Ramos (cell line): ENCODE measurements around the gene MAP3K3.
"Not testable (repeated sequence)": the region's sequence is repeated elsewhere in the genome, so short reads cannot be mapped to it uniquely, and the experiment has no call there.

Experiments used
- in situ Hi-C: fragments of 300-500 bp; cut with MboI; formaldehyde crosslinking; loops from one replicate; pipeline ENCODE4 v1.14.3; 2022; ENCODE audit warnings: low sequenced_read_pairs; ENCODE audit not compliant: unreplicated experiment

The MAP3K3 gene

DNA sequence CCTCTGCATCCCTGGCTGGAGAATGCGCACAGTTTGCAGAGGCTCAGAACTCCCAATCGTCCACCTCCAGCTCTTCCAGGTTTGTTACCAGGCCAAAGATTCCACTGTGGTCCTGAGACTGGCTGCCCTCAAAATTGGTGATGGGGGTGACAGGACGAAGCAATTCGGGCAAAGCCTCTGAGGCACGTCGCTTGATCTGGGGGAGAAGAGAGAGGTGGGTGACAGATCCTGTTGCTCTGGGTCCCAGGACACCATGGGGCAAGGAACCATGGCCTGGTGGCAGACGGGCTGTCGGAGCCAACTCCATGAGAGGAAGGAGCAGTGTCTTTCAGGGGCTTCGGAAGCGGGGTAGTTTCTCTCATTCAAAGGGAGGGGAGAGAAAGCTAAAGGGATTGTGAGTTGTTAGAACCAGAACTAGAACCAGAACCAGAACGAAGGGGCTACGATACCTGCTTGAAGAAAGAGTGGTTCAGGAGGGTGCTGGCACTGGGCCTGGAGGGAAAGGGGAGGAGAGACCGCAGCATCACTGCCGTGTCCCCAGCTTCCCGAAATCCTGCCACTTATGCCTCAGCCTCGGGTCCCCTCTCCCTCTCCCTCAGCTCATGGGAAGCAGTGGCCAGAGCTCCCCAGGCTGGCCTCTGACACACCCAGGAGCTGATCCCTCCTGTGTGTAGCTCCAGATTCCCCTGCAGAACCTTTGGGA lies 81.5 kb downstream of the MAP3K3 start:
- in situ Hi-C loops = no loop called here

GRCh38 chr17:63704259-63704576 lies 82.0 kb downstream of the MAP3K3 start:
- in situ Hi-C loops = no loop called here

DNA sequence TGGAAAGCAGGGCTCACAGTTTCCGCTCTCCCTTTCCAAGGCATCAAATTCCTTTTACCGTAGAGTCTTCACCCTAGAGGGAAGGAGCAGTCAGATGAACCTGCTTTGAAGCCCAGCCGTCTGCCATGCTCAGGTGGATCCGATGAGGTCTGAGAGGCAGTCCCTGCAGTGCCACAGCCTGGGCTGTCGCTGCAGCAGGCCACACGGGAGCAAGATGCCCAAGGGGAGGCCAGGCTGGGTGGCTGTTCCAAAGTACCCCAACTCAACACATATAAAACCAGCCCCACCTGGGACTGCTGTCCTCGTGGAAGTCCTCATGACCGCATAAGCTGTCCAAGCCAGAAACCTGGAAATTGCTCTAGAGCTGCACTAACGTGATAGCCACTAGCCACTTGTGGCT lies 82.6 kb downstream of the MAP3K3 start:
- in situ Hi-C loops = no loop called here

GRCh38 chr17:63705657-63706056 lies 83.4 kb downstream of the MAP3K3 start:
- in situ Hi-C loops = no loop called here

DNA sequence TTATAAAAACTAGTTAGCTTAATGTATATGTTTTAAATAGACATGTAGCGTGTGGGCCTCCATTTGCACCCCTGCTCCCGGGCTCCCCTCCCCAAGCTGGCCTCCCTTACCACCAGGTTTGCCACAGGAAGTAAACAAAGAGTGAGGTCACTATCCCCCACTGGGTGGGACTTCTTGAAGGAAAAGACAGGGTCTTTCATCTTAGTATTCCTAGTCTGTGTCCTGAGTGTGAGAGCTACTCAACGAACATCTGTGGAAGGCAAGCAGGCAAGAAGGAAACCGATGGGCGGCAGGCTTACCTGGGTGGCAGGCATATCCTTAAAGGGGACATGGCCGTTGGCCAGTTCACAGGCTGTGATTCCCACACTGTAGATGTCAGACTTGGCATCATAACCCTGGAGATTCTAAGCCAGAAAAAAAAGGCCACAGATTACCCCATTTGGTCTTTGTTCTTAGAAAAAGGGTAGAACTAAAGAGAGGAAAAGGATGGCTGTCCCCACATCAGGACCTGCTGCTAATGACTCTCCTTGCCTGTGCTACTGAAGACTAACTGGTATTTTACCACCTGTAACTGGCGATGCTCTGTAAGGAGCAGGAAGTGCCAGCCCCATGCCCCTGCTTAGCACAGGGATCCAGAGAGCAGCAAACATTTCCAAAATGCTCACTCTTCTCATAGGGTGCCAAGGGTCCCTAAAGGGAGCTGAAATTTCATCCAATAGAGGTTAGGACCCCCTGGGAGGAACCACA lies 84.3 kb downstream of the MAP3K3 start:
- in situ Hi-C loops = no loop called here

DNA sequence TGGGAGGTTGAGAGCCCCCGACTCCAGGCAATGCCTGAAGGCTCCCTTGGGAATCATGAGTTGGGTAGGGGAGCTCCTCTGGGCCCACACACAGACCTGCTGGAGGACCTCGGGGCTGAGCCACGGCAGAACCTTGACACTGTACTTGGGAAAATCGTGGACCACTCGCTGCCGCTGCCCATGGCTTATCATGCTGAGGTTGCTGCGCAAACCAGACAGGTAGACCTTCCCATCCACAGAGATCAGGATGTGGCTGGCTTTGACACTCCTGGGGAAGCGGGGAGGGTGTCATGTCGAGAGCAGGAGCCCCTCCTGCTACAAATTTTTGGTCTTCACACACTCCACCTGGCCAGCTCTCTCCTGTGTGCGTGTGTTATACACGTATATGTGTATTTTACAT lies 84.9 kb downstream of the MAP3K3 start:
- in situ Hi-C loops = no loop called here

DNA sequence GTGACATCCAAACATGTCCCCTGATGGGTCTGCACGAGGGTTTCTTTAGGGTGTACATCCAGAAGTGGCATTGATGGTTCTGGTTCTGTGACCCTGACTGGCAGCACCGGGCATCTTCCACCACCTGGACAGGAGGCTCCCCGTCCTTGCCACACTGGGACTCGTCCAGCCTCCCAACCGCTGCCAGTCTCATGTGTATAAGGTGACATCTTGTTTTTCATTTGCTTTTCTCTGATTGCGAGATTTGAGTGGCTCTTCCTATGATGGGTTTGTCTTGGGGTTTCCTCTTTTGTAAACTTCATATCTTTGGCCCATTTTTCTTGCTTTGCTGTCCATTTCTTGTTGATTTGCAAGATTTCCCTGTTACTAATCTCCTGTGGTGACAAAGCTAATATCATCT lies 86.9 kb downstream of the MAP3K3 start:
- in situ Hi-C loops = no loop called here

DNA sequence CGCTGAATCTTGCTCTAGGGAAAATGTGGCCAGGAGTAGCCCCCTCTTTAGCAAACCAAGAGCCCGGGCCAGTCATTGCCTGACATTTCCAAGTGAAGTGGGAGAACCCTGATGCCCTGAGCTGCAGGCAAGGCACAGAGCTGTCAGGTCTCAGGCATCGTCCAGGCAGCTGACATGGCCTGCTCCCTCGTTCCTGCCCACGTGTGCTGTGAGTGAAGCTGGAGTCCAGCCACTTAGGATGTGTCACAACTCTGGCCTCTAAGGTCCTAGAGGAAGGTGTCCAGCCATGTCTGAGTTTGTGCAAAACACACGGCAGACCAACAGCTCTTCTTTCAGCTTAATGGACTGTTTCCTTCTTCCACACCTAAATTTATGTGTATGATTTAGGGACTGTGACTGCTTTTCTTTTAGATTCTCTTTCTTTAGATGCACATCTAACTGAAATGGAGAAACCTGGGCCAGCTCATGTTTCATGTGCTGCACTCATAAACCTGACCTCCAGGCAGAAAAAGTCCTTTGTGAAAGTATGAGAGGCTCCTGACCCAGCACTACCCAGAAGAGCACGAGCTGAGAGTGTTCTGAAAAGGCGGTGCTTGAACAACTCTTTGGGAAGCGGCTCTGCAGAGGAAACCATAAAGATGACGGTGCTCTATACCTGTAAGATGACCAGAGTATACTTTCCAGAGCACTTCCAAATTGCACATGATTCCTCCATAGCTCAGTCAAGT lies 92.5 kb downstream of the MAP3K3 start:
- in situ Hi-C loops = no loop called here

DNA sequence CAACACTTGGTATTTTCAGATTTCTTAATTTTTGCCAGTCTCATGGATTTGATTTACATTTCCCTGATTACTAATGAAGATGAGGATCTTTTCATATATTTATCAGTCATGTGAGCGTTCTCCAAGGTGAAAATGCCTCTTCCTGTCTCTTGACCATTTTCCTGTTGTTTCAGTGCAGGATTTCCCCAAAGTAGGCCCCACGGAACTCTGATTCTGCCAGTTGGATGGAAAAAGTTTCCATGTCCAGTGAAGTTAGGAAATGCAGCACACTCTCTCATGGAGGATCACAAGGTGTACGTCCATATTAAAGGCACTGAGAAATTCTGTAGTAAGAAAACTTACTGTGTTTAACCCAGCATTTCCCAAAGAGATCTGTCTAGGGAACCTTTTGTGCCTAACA lies 94.2 kb downstream of the MAP3K3 start:
- in situ Hi-C loops = no loop called here

DNA sequence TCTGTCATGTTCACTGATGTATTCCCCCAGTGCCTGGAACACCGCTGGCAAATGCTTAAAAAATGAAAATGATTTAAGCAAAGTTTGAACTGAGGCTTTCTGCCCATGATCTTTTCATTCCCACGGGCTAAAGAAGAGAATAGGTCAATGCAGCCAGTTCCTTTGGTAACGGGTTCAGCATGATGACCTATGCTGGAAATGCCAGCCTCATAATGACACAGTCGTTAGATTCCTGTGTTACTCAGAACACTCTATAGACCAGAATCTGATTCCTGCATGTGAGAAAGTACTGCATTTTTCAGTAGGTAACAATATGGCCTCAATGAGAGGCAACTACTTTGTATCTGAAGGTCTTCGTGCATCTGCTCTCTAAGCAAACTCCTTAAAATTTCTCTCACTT lies 96.8 kb downstream of the MAP3K3 start:
- in situ Hi-C loops = no loop called here

DNA sequence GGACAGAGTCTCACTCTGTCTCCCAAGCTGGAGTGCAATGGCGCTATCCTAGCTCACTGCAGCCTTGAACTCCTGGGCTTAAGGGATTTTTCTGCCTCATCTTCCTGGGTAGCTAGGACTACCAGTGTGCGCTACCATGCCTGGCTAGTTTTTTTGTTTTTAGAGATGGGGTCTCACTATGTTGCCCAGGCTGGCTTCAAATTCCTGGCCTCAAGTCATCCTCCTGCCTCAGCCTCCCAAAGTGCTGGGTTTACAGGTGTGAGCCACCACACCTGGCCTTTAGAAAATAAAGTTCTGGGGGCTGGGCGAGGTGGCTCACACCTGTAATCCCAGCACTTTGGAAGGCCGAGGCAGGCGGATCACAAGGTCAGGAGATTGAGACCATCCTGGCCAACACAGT lies 98.0 kb downstream of the MAP3K3 start:
- in situ Hi-C loops = not testable (repeated sequence)

GRCh38 chr17:63722403-63722802 lies 100.2 kb downstream of the MAP3K3 start:
- in situ Hi-C loops = no loop called here

DNA sequence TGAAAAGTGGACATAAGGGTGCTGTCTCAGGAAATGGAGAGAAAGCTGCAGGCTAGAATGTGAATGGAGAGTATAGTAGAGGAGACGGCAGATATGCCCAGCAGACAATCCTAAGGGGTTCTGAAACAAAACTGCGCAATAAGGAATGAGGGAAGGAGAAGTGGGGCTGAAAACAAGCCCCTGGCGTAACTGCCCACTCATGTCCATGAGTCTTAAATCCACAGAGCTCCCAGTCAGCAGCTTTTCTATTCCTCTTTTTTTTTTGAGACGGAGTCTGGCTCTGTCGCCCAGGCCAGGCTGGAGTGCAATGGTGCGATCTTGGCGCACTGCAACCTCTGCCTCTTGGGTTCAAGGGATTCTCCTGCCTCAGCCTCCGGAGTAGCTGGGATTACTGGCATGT lies 113.5 kb downstream of the MAP3K3 start:
- in situ Hi-C loops = no loop called here

GRCh38 chr17:63740464-63741142 lies 118.4 kb downstream of the MAP3K3 start:
- in situ Hi-C loops = no loop called here

DNA sequence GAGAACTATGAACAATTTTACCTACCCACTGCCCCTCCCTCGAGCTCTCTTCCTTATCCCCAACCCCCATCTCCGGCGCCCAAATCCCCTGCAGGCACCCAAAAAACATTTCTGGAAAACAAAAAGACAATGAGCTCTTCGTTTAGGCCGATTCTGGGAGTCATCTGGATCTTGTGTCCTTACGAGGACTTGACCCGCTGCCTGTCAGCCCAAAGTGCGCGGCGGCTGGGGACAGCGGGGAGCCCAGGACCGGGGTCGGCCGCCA lies 118.9 kb downstream of the MAP3K3 start:
- in situ Hi-C loops = no loop called here

GRCh38 chr17:63741408-63742173 lies 119.4 kb downstream of the MAP3K3 start, which contains the start of gene STRADA:
Gene STRADA (minus strand): TSS chr17:63741799. CDS start chr17:63728369, 13,430 bp downstream.
- in situ Hi-C loops = no loop called here
